GM18907 (cell line): Measurements from ENCODE around the gene DGLUCY.
"Not testable (repeated sequence)": the region's sequence is repeated elsewhere in the genome, so short reads cannot be mapped to it uniquely, and the experiment has no call there.

ENCODE experiments used
- ATAC-seq: cut with Tn5 transposase; IDR thresholded peaks from one replicate; pipeline ENCODE4 v1.9.1; 2021; ENCODE audit warnings: mild to moderate bottlenecking, moderate library complexity; ENCODE audit not compliant: unreplicated experiment

DGLUCY gene

GRCh38 chr14:91167380-91167770 lies 53.5 kb downstream of the DGLUCY start:
- ATAC-seq, result no peak

- no peak for ATAC-seq
Measured at GRCh38 chr14:91169951-91170350, 56.1 kb downstream of the DGLUCY start.

- ATAC-seq, result no peak
Measured at GRCh38 chr14:91170504-91171121, 56.7 kb downstream of the DGLUCY start.

GRCh38 chr14:91171291-91171690 lies 57.4 kb downstream of the DGLUCY start:
- no peak for ATAC-seq

- ATAC-seq, result no peak
Measured at GRCh38 chr14:91173221-91173670, 59.4 kb downstream of the DGLUCY start.

GRCh38 chr14:91173904-91174303 lies 60.0 kb downstream of the DGLUCY start:
- ATAC-seq, result no peak

- no peak for ATAC-seq
Measured at GRCh38 chr14:91175291-91176201, 61.7 kb downstream of the DGLUCY start.

GRCh38 chr14:91177073-91178034 lies 63.5 kb downstream of the DGLUCY start:
- no peak for ATAC-seq

- no peak for ATAC-seq
Measured at GRCh38 chr14:91180611-91181010, 66.7 kb downstream of the DGLUCY start.

GRCh38 chr14:91182753-91183152 lies 68.9 kb downstream of the DGLUCY start:
- not testable (repeated sequence) for ATAC-seq

GRCh38 chr14:91184559-91184958 lies 70.7 kb downstream of the DGLUCY start:
- ATAC-seq, result no peak

GRCh38 chr14:91185721-91186120 lies 71.8 kb downstream of the DGLUCY start:
- no peak for ATAC-seq

- no peak for ATAC-seq
Measured at GRCh38 chr14:91186515-91187066, 72.7 kb downstream of the DGLUCY start.

- ATAC-seq, result no peak
Measured at GRCh38 chr14:91187271-91187670, 73.4 kb downstream of the DGLUCY start.

- no peak for ATAC-seq
Measured at GRCh38 chr14:91190853-91191252, 77.0 kb downstream of the DGLUCY start.

- ATAC-seq, result no peak
Measured at GRCh38 chr14:91193069-91193468, 79.2 kb downstream of the DGLUCY start.

GRCh38 chr14:91195881-91196280 lies 82.0 kb downstream of the DGLUCY start:
- ATAC-seq, result no peak

GRCh38 chr14:91197631-91198030 lies 83.8 kb downstream of the DGLUCY start:
- ATAC-seq, result no peak

GRCh38 chr14:91200802-91201201 lies 86.9 kb downstream of the DGLUCY start:
- not testable (repeated sequence) for ATAC-seq

- ATAC-seq, result no peak
Measured at GRCh38 chr14:91202234-91202974, 88.5 kb downstream of the DGLUCY start.
